SU-DHL-6 (cell line): ENCODE results near the gene SCYGR4.

Experiments used
- EZH2phosphoT487 ChIP-seq: fragments of 200-600 bp; sonication (generic), shearing (Covaris generic); conservative IDR thresholded peaks from 2 replicates; pipeline ENCODE4 v1.6.1; 2018; ENCODE audit warnings: mild to moderate bottlenecking, antibody characterized with exemption, low read length, moderate library complexity, mixed read lengths
- TF ChIP-seq, protein P1 (sequence below): fragments of 200-600 bp; sonication (generic); IDR thresholded peaks from one replicate; pipeline ENCODE4 v1.5.1; 2017; ENCODE audit warnings: antibody characterized with exemption, mild to moderate bottlenecking, low read length, moderate library complexity; ENCODE audit not compliant: insufficient read depth, poor library complexity, severe bottlenecking

DNA sequence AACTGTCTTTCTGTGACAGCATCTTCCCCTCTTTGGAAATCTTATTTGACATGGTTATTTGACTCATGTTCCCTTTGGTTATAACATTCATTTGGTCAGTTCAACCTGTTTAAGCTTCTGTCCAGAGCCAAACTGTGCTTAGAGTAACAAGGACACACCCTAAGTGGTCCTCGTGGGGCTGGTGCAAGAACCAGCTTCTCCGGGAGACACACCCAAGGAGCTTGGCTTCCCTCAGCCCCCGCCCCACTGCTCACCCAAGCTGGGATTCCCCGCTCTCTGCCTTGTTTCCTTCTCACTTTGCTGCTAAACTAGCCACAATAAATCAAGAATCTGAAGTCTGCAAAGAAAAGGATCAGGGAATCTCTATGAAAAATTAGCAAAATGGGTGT is 4.0 kb upstream of the SCYGR4 start:
- TF ChIP-seq, protein P1, sequence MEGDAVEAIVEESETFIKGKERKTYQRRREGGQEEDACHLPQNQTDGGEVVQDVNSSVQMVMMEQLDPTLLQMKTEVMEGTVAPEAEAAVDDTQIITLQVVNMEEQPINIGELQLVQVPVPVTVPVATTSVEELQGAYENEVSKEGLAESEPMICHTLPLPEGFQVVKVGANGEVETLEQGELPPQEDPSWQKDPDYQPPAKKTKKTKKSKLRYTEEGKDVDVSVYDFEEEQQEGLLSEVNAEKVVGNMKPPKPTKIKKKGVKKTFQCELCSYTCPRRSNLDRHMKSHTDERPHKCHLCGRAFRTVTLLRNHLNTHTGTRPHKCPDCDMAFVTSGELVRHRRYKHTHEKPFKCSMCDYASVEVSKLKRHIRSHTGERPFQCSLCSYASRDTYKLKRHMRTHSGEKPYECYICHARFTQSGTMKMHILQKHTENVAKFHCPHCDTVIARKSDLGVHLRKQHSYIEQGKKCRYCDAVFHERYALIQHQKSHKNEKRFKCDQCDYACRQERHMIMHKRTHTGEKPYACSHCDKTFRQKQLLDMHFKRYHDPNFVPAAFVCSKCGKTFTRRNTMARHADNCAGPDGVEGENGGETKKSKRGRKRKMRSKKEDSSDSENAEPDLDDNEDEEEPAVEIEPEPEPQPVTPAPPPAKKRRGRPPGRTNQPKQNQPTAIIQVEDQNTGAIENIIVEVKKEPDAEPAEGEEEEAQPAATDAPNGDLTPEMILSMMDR, result no peak
- no peak for TF ChIP-seq EZH2phosphoT487
